HG03064 (cell line): ENCODE data around the gene HAND1.
"Not testable (repeated sequence)": the region's sequence is repeated elsewhere in the genome, so short reads cannot be mapped to it uniquely, and the experiment has no call there.

Experiments used
- ATAC-seq: cut with Tn5 transposase; IDR thresholded peaks from one replicate; pipeline ENCODE4 v1.9.1; 2021; ENCODE audit warnings: low read depth; ENCODE audit not compliant: unreplicated experiment

The HAND1 gene

GRCh38 chr5:154478224-154478565, at the start of gene HAND1:
TSS of gene HAND1 (minus strand) at chr5:154478227. CDS start at chr5:154478008, 219 bp downstream.
- no peak for ATAC-seq

GRCh38 chr5:154526231-154527226, 48.5 kb upstream of the HAND1 start:
- no peak for ATAC-seq

GRCh38 chr5:154524859-154525258, 46.8 kb upstream of the HAND1 start:
- ATAC-seq = no peak

GRCh38 chr5:154524181-154524580, 46.2 kb upstream of the HAND1 start:
- ATAC-seq = no peak

GRCh38 chr5:154523709-154524108, 45.7 kb upstream of the HAND1 start:
- no peak for ATAC-seq

- ATAC-seq = no peak
Observed at GRCh38 chr5:154523104-154523503, 45.1 kb upstream of the HAND1 start.

- ATAC-seq = no peak
Observed at GRCh38 chr5:154522284-154522683, 44.3 kb upstream of the HAND1 start.

- no peak for ATAC-seq
Observed at GRCh38 chr5:154521756-154522155, 43.7 kb upstream of the HAND1 start.

DNA sequence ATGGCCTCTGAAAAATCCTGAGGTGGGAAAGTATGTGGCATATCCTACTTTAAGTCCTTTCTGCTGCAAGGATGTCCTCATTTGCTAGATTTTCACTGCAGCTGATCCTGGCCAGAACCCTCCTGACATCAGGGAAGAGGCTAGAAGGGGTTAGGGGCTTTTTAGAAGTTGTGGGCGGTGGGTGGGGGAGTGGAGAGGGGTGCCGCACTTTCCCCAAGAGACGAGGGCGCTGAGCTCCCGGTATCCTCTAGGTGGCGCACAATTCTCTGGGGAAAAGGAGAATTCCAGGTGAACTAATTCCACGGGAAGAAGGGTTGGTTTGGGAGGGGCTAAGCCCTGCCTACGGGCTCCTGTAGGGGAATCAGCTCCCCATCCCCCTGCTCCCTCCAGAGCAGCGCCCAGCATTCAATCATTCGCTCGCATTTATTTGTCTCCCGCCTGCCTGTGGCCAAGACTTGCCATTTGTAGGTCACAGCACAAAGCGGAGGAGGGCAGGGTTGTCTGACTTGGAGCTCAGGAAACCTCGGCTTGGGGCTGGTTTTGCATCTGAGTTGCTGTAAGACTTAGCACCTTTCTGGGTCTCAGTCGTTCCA, 42.9 kb upstream of the HAND1 start:
- ATAC-seq = no peak

DNA sequence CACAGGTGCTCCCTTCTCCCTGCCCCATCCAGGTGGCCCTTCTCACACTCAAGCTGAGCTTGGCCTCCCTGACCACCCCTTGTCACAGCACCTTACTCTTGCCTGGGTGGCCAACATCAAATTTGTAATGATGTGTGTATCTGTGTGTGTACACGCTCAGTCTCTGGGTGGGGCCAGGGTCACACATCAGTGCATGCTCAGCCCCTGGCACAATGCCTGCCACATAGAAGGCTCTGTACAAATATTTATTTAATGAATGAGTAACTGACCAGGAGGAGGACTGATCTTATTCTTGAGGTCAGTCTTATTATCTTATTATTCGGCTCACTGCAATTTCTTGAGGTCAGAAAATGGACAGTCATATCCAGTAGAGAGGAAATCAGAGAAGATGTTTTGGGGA, 41.3 kb upstream of the HAND1 start:
- no peak for ATAC-seq

DNA sequence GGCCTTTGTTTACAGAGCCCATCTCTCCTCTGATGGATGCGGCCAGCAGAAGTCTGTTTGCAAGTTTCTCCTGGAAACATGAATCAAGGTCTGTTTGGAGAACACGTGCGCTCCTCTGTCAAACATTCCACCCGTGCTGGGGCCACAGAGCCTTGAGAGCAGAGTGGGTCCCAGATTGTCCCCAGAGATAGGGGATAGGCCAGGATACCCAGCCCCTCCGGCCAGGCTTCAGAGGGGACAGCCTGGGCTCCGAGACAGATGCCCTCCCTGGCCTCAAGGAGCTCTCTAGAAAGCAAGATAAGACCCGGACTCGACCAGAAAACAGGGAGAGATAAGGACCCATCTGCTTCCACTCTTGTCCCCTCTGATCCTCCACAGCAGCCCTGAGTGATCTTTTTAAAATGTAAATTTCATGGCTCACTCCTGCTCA, 40.4 kb upstream of the HAND1 start:
- no peak for ATAC-seq

GRCh38 chr5:154517810-154518437, 39.9 kb upstream of the HAND1 start:
- no peak for ATAC-seq

- ATAC-seq = no peak
Observed at GRCh38 chr5:154517181-154517580, 39.2 kb upstream of the HAND1 start.

GRCh38 chr5:154516475-154516874, 38.4 kb upstream of the HAND1 start:
- ATAC-seq = no peak

DNA sequence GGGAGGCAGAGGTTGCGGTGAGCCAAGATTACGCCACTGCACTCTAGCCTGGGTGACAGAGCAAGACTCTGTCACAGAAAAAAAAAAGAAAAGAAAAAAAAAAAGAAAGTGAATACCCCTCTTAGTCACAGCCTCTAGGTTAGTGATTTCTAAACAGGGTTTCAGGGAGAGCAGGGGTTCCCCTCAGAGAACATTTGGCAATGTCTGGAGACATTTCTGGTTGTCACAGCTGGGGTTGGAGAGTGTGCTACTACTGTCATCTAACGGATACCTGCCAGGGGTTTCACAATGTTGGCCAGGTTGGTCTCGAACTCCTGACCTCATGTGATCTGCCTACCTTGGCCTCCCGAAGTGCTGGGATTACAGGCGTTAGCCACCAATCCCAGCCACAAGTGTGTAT, 37.5 kb upstream of the HAND1 start:
- not testable (repeated sequence) for ATAC-seq

GRCh38 chr5:154514331-154514730, 36.3 kb upstream of the HAND1 start:
- no peak for ATAC-seq

GRCh38 chr5:154513669-154514084, 35.6 kb upstream of the HAND1 start:
- no peak for ATAC-seq

- ATAC-seq = no peak
Observed at GRCh38 chr5:154511984-154512383, 34.0 kb upstream of the HAND1 start.

DNA sequence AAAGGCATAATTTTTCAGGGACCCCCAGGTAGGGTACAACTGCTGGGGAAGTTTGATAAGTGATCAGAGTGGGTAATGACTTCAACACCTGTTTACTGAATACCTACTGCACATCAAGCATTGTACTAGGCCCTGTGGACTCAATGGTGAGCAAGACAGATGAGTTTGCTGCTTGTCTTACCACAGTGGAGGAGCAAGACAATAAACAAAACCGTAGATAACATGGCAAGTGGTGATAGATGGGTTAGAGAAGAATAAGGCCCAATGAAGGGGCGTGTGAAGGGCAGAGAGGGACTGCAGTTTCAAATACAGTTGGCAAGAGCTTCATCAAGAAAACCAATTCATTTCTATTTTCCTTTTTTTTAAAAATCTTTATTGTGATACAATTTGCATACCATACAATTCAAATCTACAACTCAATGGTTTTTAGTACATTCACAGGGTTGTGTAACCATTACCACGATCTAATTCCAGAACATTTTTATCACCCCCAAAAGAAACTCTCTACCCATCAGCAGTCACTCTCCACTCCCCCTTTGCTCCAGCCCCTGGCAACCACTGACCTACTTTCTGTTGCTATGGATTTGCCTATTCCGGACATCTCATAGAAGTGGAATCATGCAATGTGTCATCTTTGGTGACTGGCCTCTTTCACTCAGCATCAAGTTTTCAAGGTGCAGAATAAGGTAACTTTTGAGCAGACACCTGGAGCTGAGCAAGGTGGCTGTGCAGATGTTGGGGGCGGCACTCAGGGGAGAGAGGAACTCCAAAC, 31.9 kb upstream of the HAND1 start:
- ATAC-seq = no peak

GRCh38 chr5:154508114-154508513, 30.1 kb upstream of the HAND1 start:
- ATAC-seq = no peak

DNA sequence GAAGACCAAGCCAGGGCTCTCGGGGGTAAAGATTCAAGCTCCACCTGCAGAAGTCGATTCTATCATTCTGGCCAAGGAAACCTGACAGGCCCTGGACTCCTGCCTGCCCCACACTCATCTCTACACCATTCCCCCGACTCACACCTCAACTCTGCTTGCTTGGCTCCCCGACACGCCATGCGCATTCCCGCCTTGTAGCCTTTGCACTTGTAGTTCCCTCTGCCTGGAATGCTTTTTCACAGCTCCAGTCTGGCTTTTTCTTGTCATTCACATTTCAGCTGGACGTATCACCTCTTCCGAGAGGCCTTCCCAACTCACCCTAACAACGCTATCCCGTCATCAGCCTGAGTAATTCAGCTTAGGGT, 28.7 kb upstream of the HAND1 start:
- ATAC-seq = no peak
